SU-DHL-6 (cell line): ENCODE measurements around the gene HK1.

Experiments
- EZH2phosphoT487 ChIP-seq: fragments of 200-600 bp; sonication (generic), shearing (Covaris generic); conservative IDR thresholded peaks from 2 replicates; pipeline ENCODE4 v1.6.1; 2018; ENCODE audit warnings: mild to moderate bottlenecking, antibody characterized with exemption, low read length, moderate library complexity, mixed read lengths
- TF ChIP-seq, protein P1 (sequence below): fragments of 200-600 bp; sonication (generic); IDR thresholded peaks from one replicate; pipeline ENCODE4 v1.5.1; 2017; ENCODE audit warnings: antibody characterized with exemption, mild to moderate bottlenecking, low read length, moderate library complexity; ENCODE audit not compliant: insufficient read depth, poor library complexity, severe bottlenecking

DNA sequence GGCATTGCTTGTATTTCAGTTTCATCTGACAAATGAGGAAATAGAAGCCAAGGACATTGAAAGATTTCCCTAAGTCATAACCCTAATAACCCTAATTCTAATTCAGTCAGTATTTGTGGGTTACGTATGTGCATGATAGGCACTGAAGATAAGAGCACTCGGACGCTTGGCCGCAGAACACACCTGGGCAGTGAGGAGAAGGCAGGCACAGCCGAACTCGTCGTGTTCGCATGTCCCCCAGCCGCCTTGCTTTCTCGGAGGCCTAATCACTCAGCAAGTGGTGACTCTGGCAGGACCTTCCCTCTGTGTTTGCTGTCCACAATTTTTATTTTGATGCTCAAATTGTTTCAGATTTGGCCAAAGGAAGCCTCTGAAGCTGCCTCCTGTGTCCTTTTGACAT lies 34.5 kb upstream of the HK1 start:
- no peak for TF ChIP-seq EZH2phosphoT487
- TF ChIP-seq, protein P1, sequence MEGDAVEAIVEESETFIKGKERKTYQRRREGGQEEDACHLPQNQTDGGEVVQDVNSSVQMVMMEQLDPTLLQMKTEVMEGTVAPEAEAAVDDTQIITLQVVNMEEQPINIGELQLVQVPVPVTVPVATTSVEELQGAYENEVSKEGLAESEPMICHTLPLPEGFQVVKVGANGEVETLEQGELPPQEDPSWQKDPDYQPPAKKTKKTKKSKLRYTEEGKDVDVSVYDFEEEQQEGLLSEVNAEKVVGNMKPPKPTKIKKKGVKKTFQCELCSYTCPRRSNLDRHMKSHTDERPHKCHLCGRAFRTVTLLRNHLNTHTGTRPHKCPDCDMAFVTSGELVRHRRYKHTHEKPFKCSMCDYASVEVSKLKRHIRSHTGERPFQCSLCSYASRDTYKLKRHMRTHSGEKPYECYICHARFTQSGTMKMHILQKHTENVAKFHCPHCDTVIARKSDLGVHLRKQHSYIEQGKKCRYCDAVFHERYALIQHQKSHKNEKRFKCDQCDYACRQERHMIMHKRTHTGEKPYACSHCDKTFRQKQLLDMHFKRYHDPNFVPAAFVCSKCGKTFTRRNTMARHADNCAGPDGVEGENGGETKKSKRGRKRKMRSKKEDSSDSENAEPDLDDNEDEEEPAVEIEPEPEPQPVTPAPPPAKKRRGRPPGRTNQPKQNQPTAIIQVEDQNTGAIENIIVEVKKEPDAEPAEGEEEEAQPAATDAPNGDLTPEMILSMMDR: no peak
